ENCODE results near the gene ZNF628. TPM values are rescaled to one million over a fixed set of nuclear protein-coding genes. Genes with fewer than 3 reads are reported as not detected.

The ZNF628 gene
- total RNA-seq, 4 donors from 2014 or later, result 1.7 to 6.4 (median 2.6) TPM

- DNase-seq (ENCODE audit: low spot score), result no peak
- ATAC-seq (ENCODE audit: low FRiP score), result no peak
- TF ChIP-seq, protein P1, sequence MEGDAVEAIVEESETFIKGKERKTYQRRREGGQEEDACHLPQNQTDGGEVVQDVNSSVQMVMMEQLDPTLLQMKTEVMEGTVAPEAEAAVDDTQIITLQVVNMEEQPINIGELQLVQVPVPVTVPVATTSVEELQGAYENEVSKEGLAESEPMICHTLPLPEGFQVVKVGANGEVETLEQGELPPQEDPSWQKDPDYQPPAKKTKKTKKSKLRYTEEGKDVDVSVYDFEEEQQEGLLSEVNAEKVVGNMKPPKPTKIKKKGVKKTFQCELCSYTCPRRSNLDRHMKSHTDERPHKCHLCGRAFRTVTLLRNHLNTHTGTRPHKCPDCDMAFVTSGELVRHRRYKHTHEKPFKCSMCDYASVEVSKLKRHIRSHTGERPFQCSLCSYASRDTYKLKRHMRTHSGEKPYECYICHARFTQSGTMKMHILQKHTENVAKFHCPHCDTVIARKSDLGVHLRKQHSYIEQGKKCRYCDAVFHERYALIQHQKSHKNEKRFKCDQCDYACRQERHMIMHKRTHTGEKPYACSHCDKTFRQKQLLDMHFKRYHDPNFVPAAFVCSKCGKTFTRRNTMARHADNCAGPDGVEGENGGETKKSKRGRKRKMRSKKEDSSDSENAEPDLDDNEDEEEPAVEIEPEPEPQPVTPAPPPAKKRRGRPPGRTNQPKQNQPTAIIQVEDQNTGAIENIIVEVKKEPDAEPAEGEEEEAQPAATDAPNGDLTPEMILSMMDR (IDR thresholded peaks at IDR 0.05), result no peak
These were observed 4.9 kb downstream of the ZNF628 start for GRCh38 chr19:55481148-55481793.

DNA sequence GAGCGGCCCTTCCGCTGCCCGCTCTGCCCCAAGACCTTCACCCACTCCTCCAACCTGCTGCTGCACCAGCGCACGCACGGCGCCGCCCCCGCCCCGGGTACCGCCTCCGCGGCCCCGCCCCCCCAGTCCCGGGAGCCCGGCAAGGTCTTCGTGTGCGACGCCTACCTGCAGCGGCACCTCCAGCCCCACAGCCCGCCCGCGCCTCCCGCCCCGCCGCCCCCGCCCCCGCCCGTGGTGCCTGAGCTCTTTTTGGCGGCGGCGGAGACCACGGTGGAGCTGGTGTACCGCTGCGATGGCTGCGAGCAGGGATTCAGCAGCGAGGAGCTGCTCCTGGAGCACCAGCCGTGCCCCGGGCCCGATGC, 5.4 kb downstream of the ZNF628 start:
- DNase-seq (ENCODE audit: low spot score) (no peak), ATAC-seq (ENCODE audit: low FRiP score) (no peak)
- TF ChIP-seq, protein P1 (IDR thresholded peaks at IDR 0.05), result no peak

DNA sequence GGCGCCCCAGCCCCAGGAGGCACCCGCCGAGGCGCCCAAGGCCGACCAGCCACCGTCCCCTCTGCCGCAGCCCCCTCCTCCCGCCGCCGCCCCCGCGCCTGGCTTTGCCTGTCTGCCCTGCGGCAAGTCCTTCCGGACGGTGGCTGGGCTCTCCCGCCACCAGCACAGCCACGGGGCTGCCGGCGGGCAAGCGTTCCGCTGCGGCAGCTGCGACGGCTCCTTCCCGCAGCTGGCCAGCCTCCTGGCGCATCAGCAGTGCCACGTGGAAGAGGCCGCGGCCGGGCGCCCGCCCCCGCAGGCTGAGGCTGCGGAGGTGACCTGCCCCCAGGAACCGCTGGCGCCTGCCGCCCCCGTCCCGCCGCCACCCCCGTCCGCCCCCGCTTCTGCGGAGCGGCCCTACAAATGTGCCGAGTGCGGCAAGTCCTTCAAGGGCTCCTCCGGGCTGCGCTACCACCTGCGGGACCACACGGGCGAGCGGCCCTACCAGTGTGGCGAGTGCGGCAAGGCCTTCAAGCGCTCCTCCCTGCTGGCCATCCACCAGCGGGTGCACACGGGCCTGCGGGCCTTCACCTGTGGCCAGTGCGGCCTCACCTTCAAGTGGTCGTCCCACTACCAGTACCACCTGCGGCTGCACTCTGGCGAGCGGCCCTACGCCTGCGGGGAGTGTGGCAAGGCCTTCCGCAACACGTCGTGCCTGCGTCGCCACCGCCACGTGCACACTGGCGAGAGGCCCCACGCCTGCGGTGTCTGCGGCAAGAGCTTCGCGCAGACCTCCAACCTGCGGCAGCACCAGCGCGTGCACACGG, 5.9 kb downstream of the ZNF628 start:
- TF ChIP-seq, protein P1 (IDR thresholded peaks at IDR 0.05), result no peak
- no peak for DNase-seq (ENCODE audit: low spot score)
- ATAC-seq (ENCODE audit: low FRiP score), result no peak

GRCh38 chr19:55482967-55483705, 6.7 kb downstream of the ZNF628 start:
- TF ChIP-seq, protein P1 (IDR thresholded peaks at IDR 0.05), result no peak
- DNase-seq (ENCODE audit: low spot score) (no peak), ATAC-seq (ENCODE audit: low FRiP score) (no peak)

DNA sequence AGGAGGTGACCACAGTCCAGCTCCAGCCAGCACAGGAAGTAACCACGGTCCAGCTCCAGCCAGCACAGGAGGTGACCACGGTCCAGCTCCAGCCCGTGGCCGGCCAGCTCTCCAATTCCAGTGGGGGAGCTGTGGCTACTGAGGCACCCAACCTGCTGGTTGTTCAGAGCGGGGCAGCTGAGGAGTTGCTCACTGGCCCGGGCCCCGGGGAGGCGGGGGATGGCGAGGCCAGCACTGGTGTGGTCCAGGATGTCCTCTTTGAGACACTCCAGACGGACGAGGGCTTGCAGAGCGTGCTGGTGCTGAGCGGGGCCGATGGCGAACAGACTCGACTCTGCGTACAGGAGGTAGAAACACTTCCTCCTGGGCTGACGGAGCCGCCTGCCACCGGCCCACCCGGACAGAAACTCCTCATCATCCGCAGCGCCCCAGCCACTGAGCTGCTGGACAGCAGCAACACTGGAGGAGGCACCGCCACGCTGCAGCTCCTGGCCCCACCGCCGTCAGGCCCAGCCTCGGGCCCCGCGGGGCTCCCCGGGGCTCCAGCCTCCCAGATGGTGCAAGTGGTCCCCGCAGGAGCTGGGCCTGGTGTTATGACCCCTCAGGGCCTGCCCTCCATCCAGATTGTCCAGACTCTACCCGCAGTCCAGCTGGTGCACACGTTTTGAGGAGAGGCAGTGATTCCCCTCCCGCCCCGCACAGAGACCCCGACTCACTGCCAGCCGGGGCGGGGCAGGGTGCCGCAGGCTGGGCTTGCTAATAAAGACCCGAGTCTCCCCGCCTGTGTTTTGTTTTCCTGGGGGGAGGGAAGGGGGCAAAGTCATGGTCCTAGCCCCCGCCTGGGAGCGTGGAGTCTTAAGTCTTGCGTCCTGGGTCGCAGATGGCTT, 7.5 kb downstream of the ZNF628 start:
- DNase-seq (ENCODE audit: low spot score), result no peak
- no peak for ATAC-seq (ENCODE audit: low FRiP score)
- TF ChIP-seq, protein P1 (IDR thresholded peaks at IDR 0.05), result no peak

- DNase-seq (ENCODE audit: low spot score), result no peak
- ATAC-seq (ENCODE audit: low FRiP score), result no peak
- TF ChIP-seq, protein P1 (IDR thresholded peaks at IDR 0.05), result no peak
These were observed 8.4 kb downstream of the ZNF628 start, which contains the start of gene NAT14 for GRCh38 chr19:55484593-55485438. TSS of gene NAT14 (plus strand) at chr19:55485188. CDS start at chr19:55485709, 521 bp downstream.
